ENCODE data around the gene ACTL7B.

DNA sequence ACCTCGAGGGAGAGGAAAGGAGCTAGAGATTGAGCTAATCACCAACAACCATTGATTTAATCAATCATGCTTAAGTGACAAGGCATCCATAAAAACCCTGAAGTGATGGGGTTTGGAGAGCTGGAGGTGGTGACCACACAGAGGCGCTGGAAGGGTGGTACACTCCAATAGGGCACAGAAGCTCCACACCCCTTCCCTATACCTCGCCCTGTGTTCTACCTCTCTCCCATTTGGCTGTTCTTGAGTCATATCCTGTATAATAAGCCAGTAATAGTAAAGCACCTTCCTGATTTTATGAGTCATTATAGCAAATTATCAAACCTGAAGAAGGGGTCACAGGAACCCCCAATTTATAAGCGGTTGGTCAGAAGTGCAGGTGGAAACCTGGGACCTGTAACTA, 18.3 kb downstream of the ACTL7B start:
- no peak for TF ChIP-seq TAF1 (IDR thresholded peaks at IDR 0.05; ENCODE audit: low read depth, low read length)
- no peak for TF ChIP-seq POLR2AphosphoS5 (IDR thresholded peaks at IDR 0.05; ENCODE audit: low read depth, low read length)
